ENCODE data around the gene COA3. TPM values are rescaled to one million over a fixed set of nuclear protein-coding genes. Genes with fewer than 3 reads are reported as not detected.

Gene COA3
- total RNA-seq = 57.3 and 83.3 TPM in 2 replicates

DNA sequence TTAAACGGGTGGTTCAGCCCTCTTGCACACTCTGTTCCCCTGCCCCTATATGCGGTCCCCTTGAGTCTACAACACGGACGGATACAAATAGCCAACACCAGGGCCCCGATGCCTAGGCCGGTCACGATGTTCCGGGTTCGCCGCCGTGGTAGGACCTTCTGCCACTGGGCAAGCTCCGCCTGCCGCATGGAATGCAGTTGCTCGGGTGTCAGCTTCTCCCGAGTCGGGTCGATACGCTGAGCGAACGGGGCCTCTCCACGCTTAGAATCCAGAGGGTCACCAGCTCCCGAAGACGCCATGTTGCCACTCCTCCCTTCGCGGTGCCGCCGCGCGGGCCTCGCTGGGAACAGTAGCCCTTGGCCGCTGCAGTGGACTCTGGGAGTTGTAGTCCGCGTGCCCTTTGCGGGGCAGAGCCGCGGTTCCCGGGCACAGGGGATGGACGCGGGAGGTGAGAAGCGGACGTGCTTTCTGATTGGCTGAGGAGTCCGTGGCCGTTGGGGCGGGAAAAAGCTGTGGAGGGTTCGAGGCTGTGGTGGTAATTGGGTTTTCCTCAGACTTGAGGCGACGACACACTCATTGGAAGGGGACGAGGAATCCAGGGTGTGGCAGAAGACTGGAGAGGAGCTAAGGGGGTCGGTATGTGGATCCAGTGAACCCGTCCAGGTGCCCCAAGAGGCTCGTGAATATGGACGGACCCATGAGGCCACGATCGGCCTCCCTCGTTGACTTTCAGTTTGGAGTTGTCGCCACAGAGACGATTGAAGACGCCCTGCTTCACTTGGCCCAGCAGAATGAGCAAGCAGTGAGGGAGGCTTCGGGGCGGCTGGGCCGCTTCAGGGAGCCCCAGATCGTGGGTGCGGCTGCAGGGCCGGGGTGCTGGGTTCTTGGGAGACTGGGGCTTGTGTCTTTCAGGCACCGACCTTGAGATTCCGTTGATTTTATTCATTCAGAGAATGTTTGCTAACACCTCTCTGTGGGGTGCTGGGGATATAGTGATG, at the start of gene COA3, which contains the start of gene CNTD1:
COA3 (minus strand) TSS at position 322 of the 998 bp plus-strand sequence; CDS start at position 299, 23 bp downstream.
CNTD1 (plus strand) TSS at position 479 of the 998 bp plus-strand sequence; CDS start at position 686, 207 bp downstream.

DNA sequence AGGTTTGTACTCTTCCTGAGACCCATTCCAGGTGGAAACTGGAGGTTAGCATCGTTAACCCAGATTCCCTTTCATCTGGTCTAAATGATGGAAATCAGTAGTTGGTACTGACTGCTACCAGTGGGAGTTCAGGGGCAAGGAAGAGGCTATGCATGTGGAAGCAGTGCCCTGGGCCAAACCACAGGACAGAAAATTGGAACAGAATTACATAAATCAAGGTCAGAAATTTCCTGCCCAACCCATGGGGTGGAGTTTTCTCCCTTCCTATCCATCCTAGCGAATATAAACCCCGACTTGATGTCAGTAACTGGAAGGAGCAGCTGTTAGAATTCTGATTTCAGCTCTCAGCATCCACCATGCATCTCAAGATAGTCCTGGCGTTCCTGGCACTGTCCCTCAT, 45.8 kb upstream of the COA3 start, which contains the start of gene AOC2:
AOC2 (plus strand) TSS at position 310 of the 400 bp plus-strand sequence; CDS start at position 357, 47 bp downstream.

GRCh38 chr17:42832934-42833766, 34.6 kb upstream of the COA3 start, which contains the start of gene PSME3:
PSME3 (plus strand) TSS chr17:42833397; CDS start chr17:42833632, 235 bp downstream.

DNA sequence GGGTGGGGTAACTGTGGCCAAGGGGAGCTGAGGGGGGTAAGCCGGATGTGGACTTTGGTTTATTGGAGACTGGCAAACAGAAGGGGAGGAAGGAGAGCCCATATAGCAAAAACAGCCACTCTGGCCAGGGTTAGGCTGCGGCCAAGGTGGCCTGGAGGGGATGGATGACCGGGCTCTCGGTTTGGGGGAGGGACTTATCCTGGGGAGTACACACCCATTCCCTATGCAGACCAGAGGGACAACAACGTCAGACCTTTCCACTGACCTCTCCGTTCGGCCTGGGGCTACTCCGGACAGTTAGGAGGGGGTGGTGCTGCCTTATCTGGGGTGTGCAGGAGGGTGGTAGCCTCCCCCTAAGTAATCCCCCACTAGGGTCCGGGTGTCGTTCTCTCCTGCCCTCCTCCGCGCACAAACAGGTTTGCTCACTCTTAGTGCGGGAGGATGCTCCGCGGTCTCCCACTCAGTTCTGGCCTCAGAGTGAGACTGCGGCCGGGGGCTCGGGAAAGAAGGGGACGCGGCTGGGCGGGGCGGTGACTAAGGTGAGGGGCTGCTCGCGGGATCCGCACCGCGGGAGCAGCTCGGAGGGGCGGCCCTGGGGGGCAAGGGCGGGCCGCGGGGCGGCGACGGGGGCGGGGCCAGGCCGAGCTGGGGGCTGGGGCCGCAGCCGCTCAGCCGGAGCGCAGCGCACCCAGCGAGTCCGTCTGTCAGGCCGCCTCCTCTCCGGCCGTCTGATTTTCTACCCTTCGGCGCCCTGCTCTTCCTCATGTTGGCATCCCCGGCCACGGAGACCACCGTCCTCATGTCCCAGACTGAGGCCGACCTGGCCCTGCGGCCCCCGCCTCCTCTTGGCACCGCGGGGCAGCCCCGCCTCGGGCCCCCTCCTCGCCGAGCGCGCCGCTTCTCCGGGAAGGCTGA, 18.3 kb downstream of the COA3 start, which contains the start of gene WNK4:
WNK4 (plus strand) TSS at position 675 of the 915 bp plus-strand sequence; CDS start at position 764, 89 bp downstream.

DNA sequence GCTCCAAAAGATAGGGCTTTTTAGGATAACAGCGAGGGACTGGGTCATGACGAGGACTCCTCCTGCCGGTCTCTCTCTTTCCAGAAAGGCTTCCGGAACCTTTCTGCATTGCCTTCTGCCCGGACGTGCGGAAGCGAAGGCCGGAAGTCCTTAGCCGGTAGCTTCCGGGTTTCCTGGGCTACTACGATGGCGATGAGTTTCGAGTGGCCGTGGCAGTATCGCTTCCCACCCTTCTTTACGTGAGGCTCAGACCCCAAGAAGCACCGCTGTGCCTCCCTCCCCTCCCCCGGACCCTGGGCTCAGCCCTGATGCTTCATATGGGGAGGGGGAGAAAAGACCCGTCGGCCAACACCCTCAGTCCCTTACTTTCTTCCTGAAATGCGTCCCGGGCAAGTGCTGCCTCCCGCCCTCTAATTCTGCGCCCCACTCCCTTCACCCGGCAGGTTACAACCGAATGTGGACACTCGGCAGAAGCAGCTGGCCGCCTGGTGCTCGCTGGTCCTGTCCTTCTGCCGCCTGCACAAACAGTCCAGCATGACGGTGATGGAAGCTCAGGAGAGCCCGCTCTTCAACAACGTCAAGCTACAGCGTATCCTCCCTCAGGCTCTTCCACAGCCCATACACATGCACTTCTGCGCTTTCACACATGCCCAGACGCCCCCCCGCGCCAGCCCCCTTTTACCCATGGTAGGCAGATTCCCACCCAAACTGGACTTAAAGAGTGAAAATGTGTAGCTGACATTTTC, 25.0 kb downstream of the COA3 start, which contains the start of gene VPS25:
VPS25 (plus strand) TSS at position 160 of the 746 bp plus-strand sequence; CDS start at position 187, 27 bp downstream.

GRCh38 chr17:42760652-42761581, 37.6 kb downstream of the COA3 start, which contains the start of gene RAMP2:
RAMP2 (plus strand) TSS chr17:42761227; CDS start chr17:42761262, 35 bp downstream.

Other genes with a start within 250 kb of the COA3 start
- 9.4 and 11.0 TPM in 2 replicates for gene HSD17B1, start 245.8 kb downstream of the COA3 start, total RNA-seq
- 41.6 and 48.9 TPM in 2 replicates for gene COASY, start 236.6 kb downstream of the COA3 start, total RNA-seq
- gene MLX, start 231.6 kb downstream of the COA3 start, total RNA-seq = 32.3 and 39.7 TPM in 2 replicates
- gene PSMC3IP, start 221.0 kb downstream of the COA3 start, total RNA-seq = 3.7 and 14.1 TPM in 2 replicates
- gene RETREG3, start 189.3 kb downstream of the COA3 start, total RNA-seq = 42.8 and 63.2 TPM in 2 replicates
- 81.3 and 122 TPM in 2 replicates for gene TUBG1, start 189.0 kb downstream of the COA3 start, total RNA-seq
- gene TUBG2, start 139.4 kb downstream of the COA3 start, total RNA-seq = 10.6 and 12.9 TPM in 2 replicates
- 24.2 and 29.9 TPM in 2 replicates for gene PLEKHH3, start 121.7 kb downstream of the COA3 start, total RNA-seq
- gene CCR10, start 116.9 kb downstream of the COA3 start, total RNA-seq = 0.16 TPM in 1 of 2 replicates, not detected in the other
- gene CNTNAP1, start 116.2 kb downstream of the COA3 start, total RNA-seq = 3.2 and 4.6 TPM in 2 replicates
- 5.0 and 12.8 TPM in 2 replicates for gene EZH1, start 53.7 kb downstream of the COA3 start, total RNA-seq
- gene RAMP2, start 37.5 kb downstream of the COA3 start, total RNA-seq = 2.3 TPM in 1 of 2 replicates, not detected in the other
- gene VPS25, start 25.3 kb downstream of the COA3 start, total RNA-seq = 111 and 147 TPM in 2 replicates
- 2.1 and 6.2 TPM in 2 replicates for gene WNK4, start 18.1 kb downstream of the COA3 start, total RNA-seq
- not detected in 2 replicates for gene CNTD1, start 157 bp upstream of the COA3 start, total RNA-seq
- 77.5 and 93.3 TPM in 2 replicates for gene BECN1, start 25.6 kb upstream of the COA3 start, total RNA-seq
- 80.7 and 143 TPM in 2 replicates for gene PSME3, start 34.7 kb upstream of the COA3 start, total RNA-seq
- gene AOC2, start 45.9 kb upstream of the COA3 start, total RNA-seq = 0.55 and 0.84 TPM in 2 replicates
- gene AOC3, start 52.5 kb upstream of the COA3 start, total RNA-seq = 0.08 and 0.31 TPM in 2 replicates
- not detected in 2 replicates for gene G6PC1, start 102.1 kb upstream of the COA3 start, total RNA-seq
- 25.8 and 40.6 TPM in 2 replicates for gene AARSD1, start 165.8 kb upstream of the COA3 start, total RNA-seq
- gene PTGES3L, start 181.4 kb upstream of the COA3 start, total RNA-seq = 0.19 TPM in 1 of 2 replicates, not detected in the other
- gene RUNDC1, start 181.9 kb upstream of the COA3 start, total RNA-seq = 8.2 and 9.3 TPM in 2 replicates
- gene RPL27, start 199.7 kb upstream of the COA3 start, total RNA-seq = 2,008 and 2,439 TPM in 2 replicates
- gene IFI35, start 208.1 kb upstream of the COA3 start, total RNA-seq = 9.9 and 16.0 TPM in 2 replicates
- 116 and 173 TPM in 2 replicates for gene VAT1, start 223.7 kb upstream of the COA3 start, total RNA-seq
- gene RND2, start 226.5 kb upstream of the COA3 start, total RNA-seq = 0.08 and 0.23 TPM in 2 replicates